PC-9 (cell line): ENCODE measurements around the gene DRAXIN.

Experiments used
- CTCF ChIP-seq: fragments of 200-600 bp; sonication (generic); conservative IDR thresholded peaks from 2 replicates; pipeline ENCODE4 v1.6.1; 2017; ENCODE audit warnings: mixed run types, antibody characterized with exemption, mild to moderate bottlenecking, moderate library complexity
- EZH2 ChIP-seq: fragments of 200-600 bp; sonication (generic); IDR thresholded peaks from 2 replicates; pipeline ENCODE4 v1.8.0; 2017; ENCODE audit warnings: antibody characterized with exemption, low read depth

GRCh38 chr1:11761988-11762406 is 70.5 kb downstream of the DRAXIN start, which contains the start of gene C1orf167:
- TF ChIP-seq EZH2 (no peak), CTCF (no peak)
